Measurements from ENCODE around the gene FOXO3. TPM values are rescaled to one million over a fixed set of nuclear protein-coding genes. Genes with fewer than 3 reads are reported as not detected.
"Not testable (repeated sequence)": the region's sequence is repeated elsewhere in the genome, so short reads cannot be mapped to it uniquely, and the experiment has no call there.

The FOXO3 gene
- total RNA-seq, 2 donors from 2014 or later: 34.0 to 38.6 TPM

- intact Hi-C loops (cut with DNase I): no loop called here
- DNase-seq (no peak), ATAC-seq (no peak)
These were observed 11.5 kb upstream of the FOXO3 start for GRCh38 chr6:108549241-108549640.

GRCh38 chr6:108549741-108550140, 11.0 kb upstream of the FOXO3 start:
- ATAC-seq: peak in 1 of 2 donors; percentile 26
- no peak for DNase-seq
- intact Hi-C loops (cut with DNase I): loop anchor here in 1 of 2 donors (5.0 kb wide), 1 partner anchor 283 kb away; no protein-coding TSS in a partner anchor

GRCh38 chr6:108550256-108550655, 10.5 kb upstream of the FOXO3 start:
- DNase-seq: no peak
- intact Hi-C loops (cut with DNase I): loop anchor here in 1 of 2 donors (5.0 kb wide), 1 partner anchor 282 kb away; no protein-coding TSS in a partner anchor
- ATAC-seq: no peak

- peak; percentile 48 for DNase-seq
- no peak for ATAC-seq
- intact Hi-C loops (cut with DNase I): loop anchor here (2.0 to 5.0 kb wide), 4 partner anchors 227 to 527 kb away; no protein-coding TSS in a partner anchor
These were observed 5.2 kb upstream of the FOXO3 start for GRCh38 chr6:108555399-108556052.

GRCh38 chr6:108556250-108556649, 4.5 kb upstream of the FOXO3 start:
- no peak for ATAC-seq
- intact Hi-C loops (cut with DNase I): loop anchor here (2.0 to 5.0 kb wide), 4 partner anchors 226 to 526 kb away; no protein-coding TSS in a partner anchor

GRCh38 chr6:108556866-108557493, 3.7 kb upstream of the FOXO3 start:
- no peak for ATAC-seq
- DNase-seq: no peak
- intact Hi-C loops (cut with DNase I): loop anchor here (2.0 to 5.0 kb wide), 4 partner anchors 225 to 525 kb away; no protein-coding TSS in a partner anchor

More at GRCh38 chr6:108556250-108556649, 4.5 kb upstream of the FOXO3 start:
- no peak for DNase-seq

- ATAC-seq (peak; percentile 45 to 51), DNase-seq (peak; percentile 81)
- intact Hi-C loops (cut with DNase I): loop anchor here (2.0 to 5.0 kb wide), 4 partner anchors 225 to 525 kb away; no protein-coding TSS in a partner anchor
These were observed 3.0 kb upstream of the FOXO3 start for GRCh38 chr6:108557494-108558371.

GRCh38 chr6:108558372-108559096, 2.2 kb upstream of the FOXO3 start:
- ATAC-seq: peak; percentile 69 to 74
- DNase-seq: peak; percentile 99
- intact Hi-C loops (cut with DNase I): loop anchor here (5.0 kb wide), 3 partner anchors 224 to 524 kb away; no protein-coding TSS in a partner anchor

GRCh38 chr6:108559097-108559883, 1.4 kb upstream of the FOXO3 start:
- intact Hi-C loops (cut with DNase I): loop anchor here (5.0 kb wide), 3 partner anchors 223 to 523 kb away; no protein-coding TSS in a partner anchor
- peak; percentile 92 for DNase-seq
- ATAC-seq: peak; percentile 63 to 70

- ATAC-seq (peak; percentile 2), DNase-seq (peak; percentile 67)
- intact Hi-C loops (cut with DNase I): loop anchor here (5.0 to 10.0 kb wide), 5 partner anchors 92 to 522 kb away; no protein-coding TSS in a partner anchor
These were observed 744 bp upstream of the FOXO3 start for GRCh38 chr6:108559884-108560462.

- DNase-seq: not testable (repeated sequence)
These were observed 561 bp downstream of the FOXO3 start for GRCh38 chr6:108561309-108561647.

GRCh38 chr6:108561742-108562502, 1.2 kb downstream of the FOXO3 start:
- DNase-seq: peak; percentile 43
- intact Hi-C loops (cut with DNase I): loop anchor here (5.0 to 10.0 kb wide), 2 partner anchors 90 to 93 kb away; no protein-coding TSS in a partner anchor
- no peak for ATAC-seq

More at GRCh38 chr6:108561309-108561647, 561 bp downstream of the FOXO3 start:
- intact Hi-C loops (cut with DNase I): loop anchor here (5.0 to 10.0 kb wide), 2 partner anchors 91 to 94 kb away; no protein-coding TSS in a partner anchor
- ATAC-seq: not testable (repeated sequence)

- ATAC-seq (peak in 1 of 2 donors; percentile 5), DNase-seq (peak; percentile 69)
- intact Hi-C loops (cut with DNase I): loop anchor here (5.0 to 10.0 kb wide), 2 partner anchors 90 to 92 kb away; no protein-coding TSS in a partner anchor
These were observed 1.8 kb downstream of the FOXO3 start for GRCh38 chr6:108562503-108562993.

GRCh38 chr6:108563292-108563691, 2.6 kb downstream of the FOXO3 start:
- intact Hi-C loops (cut with DNase I): loop anchor here (5.0 to 10.0 kb wide), 2 partner anchors 89 to 92 kb away; no protein-coding TSS in a partner anchor
- ATAC-seq: no peak

GRCh38 chr6:108564178-108564577, 3.5 kb downstream of the FOXO3 start:
- intact Hi-C loops (cut with DNase I): loop anchor here (5.0 to 10.0 kb wide), 2 partner anchors 88 to 91 kb away; no protein-coding TSS in a partner anchor
- ATAC-seq (no peak), DNase-seq (no peak)

More at GRCh38 chr6:108563292-108563691, 2.6 kb downstream of the FOXO3 start:
- DNase-seq: no peak

Data from left cardiac atrium (tissue), 4 donors.